BE2C (cell line): ENCODE results near the gene PRDM16.

Experiments used
- DNase-seq: peaks from one replicate; pipeline ENCODE4 v3.0.0-alpha.2; 2020
- H3K27me3 ChIP-seq: fragments of 250-450 bp; sonication (Bioruptor Pico); 2 replicates; pipeline ENCODE4 v1.5.1; 2020; ENCODE audit warnings: mild to moderate bottlenecking
- H3K36me3 ChIP-seq: fragments of 250-450 bp; sonication (Bioruptor Pico); 2 replicates; pipeline ENCODE4 v1.5.1; 2020; ENCODE audit warnings: mild to moderate bottlenecking
- H3K4me1 ChIP-seq: fragments of 250-450 bp; sonication (Bioruptor Pico); 2 replicates; pipeline ENCODE4 v1.5.1; 2020
- H3K4me3 ChIP-seq: 2 replicates; pipeline ENCODE4 v1.5.1; 2011; ENCODE audit warnings: low read depth, low read length
- H3K9me3 ChIP-seq: fragments of 250-450 bp; sonication (Bioruptor Pico); 2 replicates; pipeline ENCODE4 v1.5.1; 2020
- CTCF ChIP-seq: IDR thresholded peaks from 2 replicates; pipeline ENCODE4 v1.5.1; 2012; ENCODE audit warnings: mild to moderate bottlenecking, low read depth, low read length

The PRDM16 gene

GRCh38 chr1:3265835-3266805 lies 197.1 kb downstream of the PRDM16 start:
- DNase-seq: no peak
- H3K27me3 ChIP-seq: no peaks in the 10 kb centered on the region
- H3K9me3 ChIP-seq: no peaks in the 10 kb centered on the region
- TF ChIP-seq CTCF: no peak
- H3K36me3 ChIP-seq: no peaks in the 10 kb centered on the region
- no peaks in the 10 kb centered on the region for H3K4me1 ChIP-seq
- H3K4me3 ChIP-seq: no peak overlapping the region

GRCh38 chr1:3266870-3267549 lies 198.0 kb downstream of the PRDM16 start:
- Histone ChIP-seq H3K27me3 (no peaks in the 10 kb centered on the region), H3K9me3 (no peaks in the 10 kb centered on the region), H3K4me3 (no peak overlapping the region), H3K4me1 (no peaks in the 10 kb centered on the region), H3K36me3 (no peaks in the 10 kb centered on the region)
- no peak for DNase-seq
- TF ChIP-seq CTCF: no peak

- DNase-seq: no peak
- no peaks in the 10 kb centered on the region for H3K9me3 ChIP-seq
- no peak overlapping the region for H3K4me3 ChIP-seq
- H3K36me3 ChIP-seq: no peaks in the 10 kb centered on the region
- H3K27me3 ChIP-seq: no peaks in the 10 kb centered on the region
- no peaks in the 10 kb centered on the region for H3K4me1 ChIP-seq
- TF ChIP-seq CTCF: no peak
Observed at GRCh38 chr1:3267550-3268270, 198.7 kb downstream of the PRDM16 start.

GRCh38 chr1:3268281-3268680 lies 199.3 kb downstream of the PRDM16 start:
- H3K4me1 ChIP-seq: no peaks in the 10 kb centered on the region
- DNase-seq: no peak
- TF ChIP-seq CTCF: no peak
- H3K27me3 ChIP-seq: no peaks in the 10 kb centered on the region
- no peaks in the 10 kb centered on the region for H3K9me3 ChIP-seq
- no peaks in the 10 kb centered on the region for H3K36me3 ChIP-seq
- H3K4me3 ChIP-seq: no peak overlapping the region

- DNase-seq: no peak
Observed at GRCh38 chr1:3270403-3271245, 201.6 kb downstream of the PRDM16 start.

More at GRCh38 chr1:3270403-3271245, 201.6 kb downstream of the PRDM16 start:
- no peak overlapping the region for H3K4me3 ChIP-seq
- H3K36me3 ChIP-seq: no peaks in the 10 kb centered on the region
- H3K27me3 ChIP-seq: no peaks in the 10 kb centered on the region
- no peaks in the 10 kb centered on the region for H3K9me3 ChIP-seq
- TF ChIP-seq CTCF: no peak
- H3K4me1 ChIP-seq: no peaks in the 10 kb centered on the region
